HG02678 (cell line): ENCODE measurements around the gene SPAG16.
A peak's percentile ranks its signal among the peaks of the same experiment; 100 is the strongest.
"Not testable (repeated sequence)": the region's sequence is repeated elsewhere in the genome, so short reads cannot be mapped to it uniquely, and the experiment has no call there.

Source experiments
- ATAC-seq: cut with Tn5 transposase; IDR thresholded peaks from one replicate; pipeline ENCODE4 v1.9.1; 2021; ENCODE audit warnings: mild to moderate bottlenecking, moderate library complexity; ENCODE audit not compliant: unreplicated experiment

Gene SPAG16

DNA sequence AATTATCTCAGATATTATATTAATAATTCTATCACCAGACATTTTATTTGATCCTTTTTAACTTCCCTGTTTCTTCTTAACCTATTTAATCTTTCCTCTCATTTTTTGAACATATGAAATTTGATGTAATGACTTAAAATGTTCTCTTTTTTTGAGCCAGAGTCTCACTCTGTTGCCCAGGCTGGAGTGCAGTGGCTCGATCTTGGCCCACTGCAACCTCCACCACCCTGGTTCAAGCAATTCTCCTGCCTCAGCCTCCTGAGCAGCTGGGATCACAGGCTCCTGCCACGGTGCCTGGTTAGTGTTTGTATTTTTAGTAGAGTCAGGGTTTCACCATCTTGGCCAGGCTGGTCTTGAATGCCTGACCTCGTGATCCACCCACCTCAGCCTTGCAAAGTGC is 404.6 kb downstream of the SPAG16 start:
- ATAC-seq: not testable (repeated sequence)

DNA sequence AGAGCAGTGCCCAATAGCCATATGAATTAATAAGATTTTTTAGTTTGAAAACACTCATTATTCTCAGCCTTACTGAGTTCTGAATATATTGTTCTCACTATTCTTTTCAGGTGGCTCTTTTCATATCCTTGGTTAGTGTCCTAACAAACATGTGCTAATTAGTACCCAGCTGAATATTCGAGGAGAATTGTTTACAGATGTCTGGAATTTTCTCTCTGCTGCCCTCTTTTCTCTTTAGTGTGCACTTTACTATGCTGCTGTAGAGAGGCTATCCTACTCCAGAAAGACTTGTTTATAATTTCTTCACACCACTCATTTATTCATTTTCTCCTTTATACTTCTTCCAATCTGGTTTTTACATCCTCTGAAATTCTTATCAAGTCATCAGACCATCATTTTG is 405.3 kb downstream of the SPAG16 start:
- ATAC-seq: no peak

DNA sequence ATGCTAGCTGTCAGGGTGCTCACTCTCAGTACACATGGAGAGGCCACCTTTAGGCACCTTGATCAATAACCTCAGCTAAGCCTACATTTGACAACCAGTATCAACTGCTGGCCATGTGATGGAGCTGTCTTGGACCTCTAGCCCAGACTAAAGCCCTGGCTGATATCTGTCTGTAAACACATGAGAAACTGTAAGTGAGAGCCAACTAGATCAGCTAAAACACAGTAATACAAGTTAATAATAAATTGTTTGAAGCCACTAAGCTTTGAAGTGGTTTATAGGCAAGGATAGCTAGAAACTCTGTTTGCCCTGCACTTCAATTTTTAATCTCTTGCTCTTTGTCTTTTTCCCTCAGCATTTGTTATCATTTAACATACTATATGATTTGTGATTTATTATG is 407.1 kb downstream of the SPAG16 start:
- ATAC-seq: no peak

DNA sequence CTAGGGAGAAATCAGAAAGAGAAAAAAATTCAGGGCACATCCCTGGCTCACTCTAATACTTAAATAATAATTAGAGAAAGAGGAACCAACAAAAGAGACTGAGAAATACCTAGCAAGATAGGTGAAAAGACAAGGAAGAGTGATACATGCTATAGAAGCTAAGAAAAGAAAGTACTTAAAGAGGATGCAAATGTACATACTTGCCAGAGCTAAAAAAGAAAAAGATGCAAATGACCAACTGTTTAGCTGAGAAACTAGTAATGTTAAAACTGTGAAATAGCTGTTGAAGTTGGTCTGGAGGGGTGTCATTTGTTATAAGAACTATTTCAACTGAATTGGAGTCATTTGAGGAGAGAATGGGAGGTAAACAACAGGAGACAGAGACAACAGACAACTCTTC is 412.2 kb downstream of the SPAG16 start:
- peak; percentile 53 for ATAC-seq

DNA sequence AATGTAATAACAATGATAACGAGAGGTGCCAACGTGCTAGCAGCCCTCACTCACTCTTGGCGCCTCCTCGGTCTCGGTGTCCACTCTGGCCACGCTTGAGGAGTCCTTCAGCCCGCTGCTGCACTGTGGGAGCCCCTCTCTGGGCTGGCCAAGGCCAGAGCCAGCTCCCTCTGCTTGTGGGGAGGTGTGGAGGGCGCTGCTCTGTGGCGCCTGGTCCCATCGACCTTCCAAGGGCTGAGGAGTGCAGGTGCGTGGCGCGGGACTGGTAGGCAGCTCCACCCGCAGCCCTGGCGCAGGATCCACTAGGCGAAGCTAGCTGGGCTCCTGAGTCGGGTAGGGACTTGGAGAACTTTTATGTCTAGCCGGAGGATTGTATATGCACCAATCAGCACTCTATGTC is 417.1 kb downstream of the SPAG16 start:
- ATAC-seq: not testable (repeated sequence)

DNA sequence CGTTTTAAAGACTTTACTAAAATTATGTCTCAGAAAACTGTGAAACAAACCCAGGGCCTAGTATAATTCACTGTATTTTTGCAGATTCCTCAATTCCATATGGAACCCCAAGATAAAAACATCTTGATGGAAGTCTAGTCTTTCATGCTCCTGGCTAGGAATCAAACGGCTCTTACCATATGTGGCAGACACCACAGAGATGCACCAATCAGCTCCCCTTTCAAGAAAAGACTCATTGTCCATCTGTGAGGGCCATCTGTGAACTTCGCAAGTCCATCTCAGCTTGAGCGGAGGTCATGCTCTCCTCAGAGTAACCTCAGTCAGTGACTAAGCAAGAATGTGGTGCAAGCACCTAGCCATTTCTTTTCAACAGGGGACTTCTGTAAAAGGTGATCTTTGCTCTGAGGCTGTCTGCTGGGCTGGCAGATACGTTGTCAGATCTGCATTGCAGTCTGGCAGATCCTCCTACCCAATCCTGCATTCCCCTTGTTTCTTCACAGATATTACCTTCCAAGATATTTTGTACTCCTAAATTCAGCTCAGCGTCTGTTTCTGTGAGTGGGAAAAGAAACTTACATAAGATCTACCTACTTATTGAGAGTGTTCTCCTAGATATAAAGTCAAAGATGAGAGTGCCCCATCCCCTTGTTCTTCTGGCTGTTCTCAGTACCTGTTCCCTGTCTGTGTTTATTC is 419.3 kb downstream of the SPAG16 start:
- ATAC-seq: no peak

DNA sequence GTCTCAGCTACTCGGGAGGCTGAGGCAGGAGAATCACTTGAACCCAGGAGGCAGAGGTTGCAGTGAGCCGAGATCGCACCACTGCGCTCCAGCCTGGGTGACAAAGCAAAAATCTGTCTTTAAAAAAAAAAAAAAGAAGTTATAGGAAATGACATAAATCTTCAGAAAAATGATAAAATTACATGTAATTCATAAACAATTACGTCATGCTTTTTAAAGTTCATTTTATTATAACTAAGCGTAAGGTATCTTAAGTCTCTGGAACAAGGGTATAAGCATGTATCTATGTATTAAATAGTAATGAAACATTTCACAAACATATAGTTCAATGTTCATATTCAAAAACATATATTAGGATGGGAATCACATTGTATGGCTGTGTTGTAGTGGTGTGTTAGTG is 425.9 kb downstream of the SPAG16 start:
- no peak for ATAC-seq

DNA sequence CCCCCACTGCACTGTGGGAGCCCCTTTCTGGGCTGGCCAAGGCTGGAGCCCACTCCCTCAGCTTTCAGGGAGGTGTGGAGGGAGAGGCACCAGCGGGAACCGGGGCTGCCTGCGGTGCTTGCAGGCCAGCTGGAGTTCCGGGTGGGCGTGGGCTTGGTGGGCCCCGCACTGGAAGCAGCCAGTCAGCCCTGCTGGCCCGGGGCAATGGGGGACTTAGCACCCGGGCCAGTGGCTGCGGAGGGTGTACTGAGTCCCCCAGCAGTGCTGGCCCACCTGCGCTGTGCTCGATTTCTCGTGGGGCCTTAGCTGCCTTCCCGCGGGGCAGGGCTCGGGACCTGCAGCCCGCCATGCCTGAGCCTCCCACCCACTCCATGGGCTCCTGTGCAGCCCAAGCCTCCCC is 434.1 kb downstream of the SPAG16 start:
- not testable (repeated sequence) for ATAC-seq

DNA sequence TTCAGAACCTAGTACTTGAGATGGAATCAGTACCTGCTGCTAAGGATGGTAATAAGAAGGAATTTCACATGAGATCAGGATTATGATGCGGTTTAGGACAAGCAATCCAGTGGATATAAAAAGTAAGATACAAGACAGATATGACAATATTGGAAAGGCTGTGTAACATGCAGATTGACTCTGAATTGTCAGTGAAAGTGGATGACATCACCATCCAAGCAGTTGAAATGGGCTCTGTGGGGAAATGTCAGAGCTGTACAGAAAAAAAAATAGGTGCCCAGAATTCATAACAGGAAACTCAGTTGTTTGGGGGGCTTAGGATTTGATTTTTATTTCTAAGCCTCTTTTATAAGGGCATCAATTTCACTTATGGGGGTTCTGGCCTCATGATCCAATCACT is 438.3 kb downstream of the SPAG16 start:
- ATAC-seq: no peak

DNA sequence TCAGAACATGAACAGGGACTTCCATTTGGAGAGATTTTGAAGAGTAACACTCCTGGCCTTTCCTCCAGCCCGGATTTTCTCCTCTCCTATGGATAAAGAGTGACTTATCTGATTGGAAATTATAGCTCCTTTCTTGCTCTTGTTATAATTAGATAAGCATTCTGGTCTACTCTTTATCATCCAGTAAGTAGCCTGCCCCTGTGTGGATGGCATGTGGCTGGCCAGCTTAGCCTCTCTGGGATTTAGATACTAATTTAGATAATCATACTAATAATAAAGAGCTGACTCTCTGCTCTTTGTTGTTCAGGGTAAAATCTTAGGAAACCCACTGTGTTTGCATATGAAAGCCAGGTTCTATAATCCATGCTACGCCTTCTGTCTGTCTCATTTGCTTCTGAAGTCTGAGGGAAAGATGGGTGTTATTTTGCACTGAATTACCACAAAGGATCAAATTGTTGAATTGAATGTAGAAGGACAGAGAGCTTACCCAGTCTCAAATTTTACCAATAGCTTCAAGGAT is 438.8 kb downstream of the SPAG16 start:
- ATAC-seq: no peak

DNA sequence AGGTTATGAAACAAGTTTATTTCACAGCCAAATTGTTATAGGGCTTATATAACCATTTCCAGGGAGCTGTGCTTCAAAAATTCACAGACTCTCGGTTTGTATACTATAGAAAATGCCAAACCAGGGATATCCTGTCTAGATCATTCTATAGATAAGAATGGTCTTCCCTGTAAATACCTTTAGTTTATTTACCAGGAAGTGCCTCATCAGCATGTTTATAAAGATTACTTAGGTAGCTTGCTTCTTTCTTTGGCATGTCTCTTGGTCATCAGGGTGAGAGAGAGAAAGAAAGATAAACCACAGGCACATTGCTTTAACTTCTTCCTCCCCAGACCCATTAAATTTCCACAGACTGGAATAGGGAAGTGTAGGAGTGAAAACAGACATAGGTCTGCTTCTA is 439.4 kb downstream of the SPAG16 start:
- no peak for ATAC-seq

DNA sequence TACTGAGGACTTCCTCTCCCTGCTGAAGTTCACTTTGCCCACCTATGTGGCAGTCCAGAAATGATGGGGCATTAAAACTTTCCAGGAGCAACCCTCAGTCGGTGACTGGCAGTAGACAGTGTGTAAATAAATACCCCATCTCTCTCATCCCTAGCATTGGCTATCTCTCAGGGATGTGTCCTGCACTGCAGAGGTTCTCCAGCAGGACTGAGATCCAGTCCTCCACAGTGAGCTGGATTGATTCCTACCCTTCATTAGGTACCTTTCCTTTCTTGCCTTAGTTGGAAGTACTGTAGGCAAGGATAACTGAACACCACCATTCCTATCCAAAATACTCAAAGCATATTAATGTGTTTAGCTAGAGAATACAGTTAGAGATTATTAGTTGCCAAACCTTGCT is 441.8 kb downstream of the SPAG16 start:
- ATAC-seq: no peak

DNA sequence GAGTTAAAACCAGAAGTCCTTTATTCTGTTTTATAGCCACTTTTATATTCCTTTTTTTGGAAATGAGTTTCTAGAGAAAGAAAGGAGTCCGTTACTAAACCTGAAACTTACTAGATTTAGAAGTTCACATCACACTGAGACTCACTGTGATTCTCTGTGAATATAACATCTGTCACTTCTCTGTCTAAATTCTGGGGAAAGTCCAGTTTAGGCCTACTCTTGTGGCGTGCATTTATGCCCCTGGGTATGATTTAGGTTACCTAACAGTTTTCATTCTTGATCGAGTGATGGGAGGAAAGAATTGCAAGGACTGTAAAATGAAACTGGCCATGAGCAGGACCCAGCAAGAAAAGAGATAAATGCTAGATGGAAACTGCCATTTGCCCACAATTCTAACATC is 449.6 kb downstream of the SPAG16 start:
- ATAC-seq: peak; percentile 92

DNA sequence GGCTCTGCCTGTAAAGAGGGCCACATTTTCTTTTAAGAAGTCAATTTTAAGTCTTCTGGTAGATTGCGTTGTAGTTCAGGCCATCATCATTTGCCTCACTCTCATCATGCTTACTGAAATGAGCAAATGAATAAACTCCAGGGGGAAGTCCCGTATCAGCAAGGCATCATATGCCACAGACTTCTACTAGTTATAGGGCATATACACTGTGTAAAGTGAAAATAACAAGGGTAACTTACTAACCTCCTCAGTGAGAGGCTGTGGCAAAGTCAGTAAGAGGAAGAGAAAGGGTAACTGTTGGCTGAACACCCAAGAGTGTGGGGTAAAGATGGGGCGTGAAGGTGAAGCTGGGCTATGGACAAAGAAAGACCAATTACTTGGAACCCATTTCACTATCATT is 456.2 kb downstream of the SPAG16 start:
- ATAC-seq: peak; percentile 55

DNA sequence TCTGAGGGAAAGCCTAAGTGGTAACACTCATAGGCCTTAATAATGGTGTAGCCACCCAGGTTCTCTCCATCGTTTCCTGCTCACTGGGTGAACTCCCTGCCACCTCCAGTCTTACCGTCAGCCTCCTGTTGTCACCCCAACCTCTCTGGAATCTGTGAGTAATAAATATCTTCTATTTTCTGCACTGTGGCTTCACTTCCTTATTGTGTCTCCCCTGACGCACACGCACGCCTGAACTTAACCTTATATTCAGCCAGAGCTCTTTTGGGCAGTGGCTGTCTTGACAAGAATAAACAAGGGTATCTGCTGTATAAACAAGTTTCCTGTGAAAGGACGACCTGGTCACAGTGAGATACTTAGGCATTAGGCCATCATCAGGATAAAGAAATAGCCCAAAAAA is 467.2 kb downstream of the SPAG16 start:
- ATAC-seq: peak; percentile 88

DNA sequence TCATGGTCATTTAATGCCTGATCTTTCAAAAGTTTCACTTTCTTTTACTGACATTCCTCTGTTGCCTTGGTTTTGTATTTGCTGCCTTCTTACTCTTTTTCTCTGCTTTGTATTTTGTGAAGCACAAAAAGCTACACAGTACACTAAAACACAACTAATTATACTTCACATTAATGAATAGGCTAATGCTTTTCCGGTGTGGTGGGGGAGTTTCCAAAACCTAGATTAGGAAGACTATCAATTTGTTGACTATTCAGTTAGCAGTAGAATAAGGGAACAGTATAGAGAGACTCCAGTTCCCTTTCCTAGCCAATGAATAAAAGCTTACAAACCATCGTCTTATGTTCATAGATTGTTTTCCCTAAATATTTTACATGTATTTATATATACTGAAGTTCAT is 468.3 kb downstream of the SPAG16 start:
- ATAC-seq: no peak

DNA sequence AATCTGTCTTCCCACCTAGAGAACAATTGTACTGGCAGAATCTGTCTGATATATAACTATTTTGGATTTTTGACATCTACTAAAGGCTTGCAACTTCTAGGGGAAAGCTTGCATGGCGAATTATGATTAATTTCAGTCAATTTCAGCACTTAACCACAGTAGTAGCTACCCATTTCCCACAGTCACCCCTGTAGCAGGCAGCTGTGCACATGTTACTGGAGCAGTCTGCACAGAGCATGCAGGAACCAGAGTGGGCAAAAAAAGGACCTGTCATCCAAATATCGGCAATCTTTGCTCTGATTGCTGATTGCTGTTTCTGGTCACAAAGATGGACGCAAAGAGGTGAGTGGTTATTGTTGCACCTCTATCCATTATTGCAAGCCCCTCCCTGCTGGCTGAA is 473.3 kb downstream of the SPAG16 start:
- ATAC-seq: no peak

DNA sequence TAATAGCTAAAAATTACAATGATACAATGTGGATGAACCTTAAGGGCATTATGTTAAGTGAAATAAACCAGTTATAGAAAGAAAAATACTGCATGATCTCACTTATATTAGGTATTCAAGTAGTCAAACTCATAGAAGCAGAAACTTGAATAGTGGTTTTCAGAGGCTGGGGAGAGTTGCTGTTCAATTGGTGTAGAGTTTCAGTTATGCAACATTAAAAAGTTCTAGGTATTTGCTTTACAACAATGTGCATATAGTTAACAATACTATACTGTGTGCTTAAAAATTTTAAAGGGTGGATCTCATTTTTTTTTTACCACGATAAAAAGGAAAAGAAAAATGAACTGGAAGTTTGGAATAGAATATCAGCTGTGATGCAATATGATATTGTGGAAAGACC is 479.1 kb downstream of the SPAG16 start:
- no peak for ATAC-seq

DNA sequence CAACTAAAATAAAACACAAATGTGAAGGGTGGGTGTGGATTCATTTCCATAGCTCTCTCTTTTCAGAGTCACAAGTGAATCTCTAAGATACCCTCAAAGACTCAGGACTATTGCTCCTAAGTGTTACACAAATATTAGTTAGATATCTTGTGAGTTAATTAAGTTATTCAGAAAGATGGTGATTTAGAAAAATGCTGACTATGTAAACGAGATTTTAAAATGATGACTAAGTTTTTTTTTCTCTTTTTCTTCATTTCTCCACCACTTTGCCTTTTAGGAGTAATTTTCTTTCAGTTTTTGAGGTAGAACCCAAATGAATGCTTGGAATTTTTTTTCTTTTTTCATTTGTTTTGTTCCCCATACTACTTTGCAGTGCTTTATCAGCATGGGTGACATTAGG is 479.7 kb downstream of the SPAG16 start:
- no peak for ATAC-seq

DNA sequence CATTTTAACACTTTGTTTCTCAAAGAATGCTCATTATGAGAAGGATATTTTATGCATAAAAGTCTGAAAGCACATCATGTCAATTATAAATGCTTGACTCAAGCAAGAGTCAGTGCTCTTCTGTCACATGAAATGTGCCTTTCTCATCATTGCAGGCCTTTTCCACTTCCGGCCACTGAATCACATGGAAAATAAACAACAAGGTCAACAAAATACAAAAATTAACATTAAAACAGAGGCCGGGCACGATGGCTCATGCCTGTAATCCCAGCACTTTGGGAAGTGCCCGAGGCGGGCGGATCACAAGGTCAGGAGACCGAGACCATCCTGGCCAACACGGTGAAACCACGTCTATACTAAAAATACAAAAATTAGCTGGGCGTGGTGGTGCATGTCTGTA is 480.6 kb downstream of the SPAG16 start:
- ATAC-seq: no peak

DNA sequence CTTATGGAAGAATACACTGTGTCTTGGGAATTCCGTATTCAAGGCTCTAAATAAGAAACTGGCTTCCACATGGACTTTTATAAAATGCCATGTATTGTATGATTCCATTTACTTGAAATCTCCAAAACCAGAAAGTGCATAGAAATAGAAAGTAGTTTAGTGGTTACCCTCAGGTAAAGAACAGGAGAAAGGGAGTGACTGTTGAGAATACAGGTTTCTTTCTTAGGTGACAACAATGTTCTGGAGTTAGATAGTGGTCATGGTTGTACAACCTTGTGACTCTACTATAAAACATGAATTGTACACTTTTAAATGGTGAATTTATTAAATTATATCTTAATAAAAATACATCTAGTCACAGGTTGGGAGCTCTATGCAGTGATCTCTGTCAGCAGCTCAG is 481.8 kb downstream of the SPAG16 start:
- ATAC-seq: peak; percentile 35

DNA sequence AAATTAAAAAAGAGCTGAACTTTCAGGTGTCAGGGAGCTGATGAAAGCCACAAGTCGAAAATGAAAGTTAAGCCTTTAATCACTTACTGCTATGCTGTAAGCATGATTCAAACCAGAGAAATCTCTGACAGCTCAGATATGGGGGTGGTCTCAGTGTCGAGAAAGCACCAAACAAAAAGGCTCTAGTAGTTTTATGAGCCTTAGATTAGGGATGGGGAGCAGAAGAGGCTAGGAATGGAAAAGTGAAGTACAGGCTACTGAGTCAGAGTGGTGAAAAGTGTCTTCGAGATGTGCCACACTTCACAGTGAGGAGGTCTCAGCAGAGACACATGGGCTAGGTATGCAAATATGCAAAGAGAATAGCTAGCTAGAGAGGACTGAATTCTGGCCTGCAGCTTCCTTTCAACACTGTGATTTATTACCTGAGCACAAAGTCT is 482.2 kb downstream of the SPAG16 start:
- ATAC-seq: peak; percentile 92

DNA sequence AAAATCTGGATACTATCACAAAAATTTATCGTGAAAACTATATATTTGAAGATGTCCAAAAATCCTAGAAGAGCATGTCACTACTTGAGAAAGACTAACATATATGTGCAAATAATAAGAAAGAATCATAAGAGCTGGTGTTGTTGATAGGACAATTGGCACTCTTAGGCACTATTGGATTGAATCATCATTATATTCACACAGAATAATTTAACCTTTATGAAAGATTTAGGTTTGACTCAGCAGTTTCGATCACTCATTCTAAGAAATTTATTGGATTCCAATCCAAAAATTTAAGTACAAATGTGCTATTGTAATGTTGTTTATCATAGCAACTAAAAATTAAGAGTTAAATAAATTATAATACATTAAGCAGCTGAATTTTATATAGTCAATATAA is 503.6 kb downstream of the SPAG16 start:
- ATAC-seq: no peak
